K562 (cell line): ENCODE results near the gene SAMM50. TPM values are rescaled to one million over a fixed set of nuclear protein-coding genes. Genes with fewer than 3 reads are reported as not detected.
A peak's percentile ranks its signal among the peaks of the same experiment; 100 is the strongest.

Experiments
- ESRRA ChIP-seq: fragments of 450-650 bp; IDR thresholded peaks from 2 replicates; pipeline ENCODE4 v1.6.1; 2014; ENCODE audit warnings: low read depth, mild to moderate bottlenecking, moderate library complexity, borderline replicate concordance
- FIP1L1 ChIP-seq: fragments of 200-400 bp; formaldehyde crosslinking; IDR thresholded peaks from 2 replicates; pipeline ENCODE4 v1.6.1; 2018; ENCODE audit warnings: mild to moderate bottlenecking, low read depth, low read length; ENCODE audit not compliant: poor library complexity, severe bottlenecking
- FOXP1 ChIP-seq: sonication (generic); formaldehyde crosslinking; IDR thresholded peaks from 2 replicates; pipeline ENCODE4 v1.8.0; 2022; ENCODE audit warnings: mild to moderate bottlenecking, missing genetic modification reagents
- GTF2A2 ChIP-seq: IDR thresholded peaks from 2 replicates; pipeline ENCODE4 v1.6.1; 2016; ENCODE audit warnings: mild to moderate bottlenecking, missing genetic modification characterization, missing compliant biosample characterization
- HDAC1 ChIP-seq, 2 experiments: fragments of 450-650 bp; IDR thresholded peaks; 2 replicates each; pipeline ENCODE4 v1.6.1; 2016 to 2017; ENCODE audit warnings: inconsistent platforms in 1 of 2, mild to moderate bottlenecking in 1 of 2, moderate library complexity in 1 of 2
- HDGF ChIP-seq: fragments of 450-650 bp; IDR thresholded peaks from 2 replicates; pipeline ENCODE4 v1.6.1; 2016
- KDM4B ChIP-seq, 2 experiments: fragments of 450-650 bp in 1 of 2; sonication (generic) in 1 of 2; IDR thresholded peaks; 2 replicates each; pipeline ENCODE4 v1.6.1; 2016 to 2017; ENCODE audit warnings: borderline replicate concordance in 2 of 2, antibody characterized with exemption in 1 of 2, low read depth in 1 of 2, mild to moderate bottlenecking in 1 of 2
- KDM5B ChIP-seq: fragments of 200-600 bp; sonication (generic); IDR thresholded peaks from 2 replicates; pipeline ENCODE4 v1.6.1; 2012; ENCODE audit warnings: low read depth, mild to moderate bottlenecking, moderate library complexity, low read length, control low read depth, inconsistent platforms; ENCODE audit not compliant: insufficient replicate concordance
- NCOR1 ChIP-seq: fragments of 450-650 bp; IDR thresholded peaks from 2 replicates; pipeline ENCODE4 v1.6.1; 2016; ENCODE audit warnings: mild to moderate bottlenecking, moderate library complexity
- POLR2H ChIP-seq: IDR thresholded peaks from 2 replicates; pipeline ENCODE4 v1.6.1; 2016; ENCODE audit warnings: missing genetic modification characterization, low read depth, mild to moderate bottlenecking, control low read depth, missing compliant biosample characterization, moderate library complexity
- RBFOX2 ChIP-seq: fragments of 200-400 bp; formaldehyde crosslinking; IDR thresholded peaks from 2 replicates; pipeline ENCODE4 v1.6.1; 2017; ENCODE audit warnings: low read depth, mild to moderate bottlenecking, low read length, moderate library complexity
- RNF2 ChIP-seq: sonication (generic); IDR thresholded peaks from 2 replicates; pipeline ENCODE4 v1.6.1; 2016
- ZFP1 ChIP-seq: fragments of 450-650 bp; formaldehyde crosslinking; IDR thresholded peaks from 2 replicates; pipeline ENCODE4 v1.4.0; 2020; ENCODE audit warnings: mild to moderate bottlenecking, mixed read lengths
- ZNF239 ChIP-seq: fragments of 250-450 bp; sonication (Bioruptor Pico); IDR thresholded peaks from 2 replicates; pipeline ENCODE4 v1.4.0; 2020; ENCODE audit warnings: mild to moderate bottlenecking
- ZNF263 ChIP-seq: sonication (generic); formaldehyde crosslinking; IDR thresholded peaks from 2 replicates; pipeline ENCODE4 v1.8.0; 2022; ENCODE audit warnings: mild to moderate bottlenecking, missing genetic modification reagents, borderline replicate concordance
- ZNF589 ChIP-seq: fragments of 200-800 bp; sonication (Bioruptor generic); IDR thresholded peaks from 2 replicates; pipeline ENCODE4 v1.6.1; 2016; ENCODE audit warnings: low read depth, missing genetic modification characterization, missing compliant biosample characterization
- ZNF77 ChIP-seq: fragments of 250-450 bp; sonication (Bioruptor Pico); IDR thresholded peaks from 2 replicates; pipeline ENCODE4 v1.5.0; 2020
- polyA plus RNA-seq, 8 experiments: library from polyadenylated mRNA; depleted of rRNA in 4 of 8; stranded (reverse) in 5 of 8; unstranded in 3 of 8; fragments of >200 nt; fragmentation: Nextera tagmentation in 2 of 8; fragmentation: Illumina TruSeq in 1 of 8; extraction: Ambion mirVana in 2 of 8; extraction: Trizol in 1 of 8; gene quantifications; 2 replicates each; pipeline versions ENCODE4 v1.2.1 to v1.2.3, GENCODE V29; 2011 to 2014; ENCODE audit warnings: inconsistent platforms in 1 of 8, missing spikeins in 1 of 8
- total RNA-seq, 7 experiments: library from RNA; depleted of rRNA in 6 of 7; stranded (reverse); fragments of >200 nt in 6 of 7; fragmentation: Illumina TruSeq in 2 of 7; extraction: Trizol in 2 of 7; gene quantifications; 2 replicates each; pipeline versions ENCODE4 v1.2.1 to v1.2.3, GENCODE V29; 2011 to 2021; ENCODE audit warnings: low replicate concordance in 1 of 7
- TF ChIP-seq, protein P1 (sequence below), 2 experiments: fragments of 450-650 bp in 1 of 2; sonication (generic) in 1 of 2; formaldehyde crosslinking in 1 of 2; IDR thresholded peaks in 1 of 2; conservative IDR thresholded peaks in 1 of 2; 2 replicates each; pipeline versions ENCODE4 v1.6.1 to v1.8.1; 2016 to 2023; ENCODE audit warnings: mild to moderate bottlenecking in 2 of 2, moderate library complexity in 2 of 2, inconsistent platforms in 1 of 2, missing genetic modification reagents in 1 of 2
- TF ChIP-seq, protein P2 (sequence below): fragments of 250-450 bp; sonication (Bioruptor Pico); IDR thresholded peaks from 2 replicates; pipeline ENCODE4 v1.8.0; 2022; ENCODE audit warnings: inconsistent platforms, mild to moderate bottlenecking, moderate library complexity, borderline replicate concordance
- TF ChIP-seq, protein P3 (sequence below), 3 experiments: IDR thresholded peaks in 2 of 3; conservative IDR thresholded peaks in 1 of 3; 2 replicates each; pipeline ENCODE4 v1.5.1; 2011 to 2012; ENCODE audit warnings: low read length in 3 of 3, mild to moderate bottlenecking in 3 of 3, control low read depth in 2 of 3, improper control_type of control experiment in 1 of 3, inconsistent platforms in 1 of 3, low read depth in 1 of 3, mixed read lengths in 1 of 3, moderate library complexity in 1 of 3; ENCODE audit not compliant: insufficient read depth in 2 of 3

Gene SAMM50
- total and polyA plus RNA-seq, 9 of the 15 experiments (the other 6 are each of a cell fraction or from before 2014, with no cell fraction given), result 14.6 to 49.3 (median 38.1) TPM

DNA sequence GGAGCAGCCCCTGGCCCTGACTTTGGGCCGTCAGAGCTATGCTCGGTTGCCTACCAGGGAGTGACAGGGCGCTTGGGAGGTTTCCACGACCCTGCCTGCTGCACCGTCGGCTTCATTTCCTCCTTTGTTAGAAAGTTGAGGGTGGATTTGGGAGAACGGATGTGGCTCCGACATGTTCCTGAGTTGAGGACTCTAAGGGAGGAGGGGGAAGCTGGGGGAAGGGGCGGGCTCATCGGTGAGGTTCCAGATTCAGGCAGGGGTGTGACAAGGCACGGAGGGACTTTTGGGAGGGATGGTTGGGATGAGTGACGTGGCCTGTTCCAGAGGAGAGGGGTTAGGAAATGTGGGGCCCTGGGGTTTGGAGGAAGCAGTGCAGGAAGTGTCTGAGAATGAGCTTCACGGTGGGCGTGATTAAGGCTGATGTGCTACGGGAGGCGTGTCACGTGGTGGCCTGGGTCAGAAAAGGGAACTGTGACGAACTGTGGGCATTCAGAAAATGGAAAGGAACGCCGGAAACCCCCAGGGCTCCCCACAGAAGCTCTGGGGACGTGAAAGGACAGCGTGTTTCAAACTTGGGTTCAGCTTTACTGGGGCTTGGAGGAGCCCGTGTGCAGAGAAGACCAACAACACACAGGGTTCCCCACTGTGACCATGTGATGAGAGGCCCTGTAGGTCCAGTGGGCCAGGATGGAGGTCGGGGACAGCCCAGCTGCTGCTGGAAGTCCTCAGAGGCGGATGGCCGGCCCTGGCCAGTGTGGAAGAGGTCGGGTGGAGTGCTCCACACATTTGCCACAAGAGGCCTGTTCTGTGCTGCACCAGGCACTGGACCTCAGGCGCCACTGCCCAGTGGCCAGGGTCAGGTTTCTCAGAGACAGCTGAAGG lies 71.6 kb downstream of the SAMM50 start (continued):
- TF ChIP-seq HDAC1 (IDR thresholded peaks at IDR 0.05) (0 out of 4 replicates have a peak, but pooled peaks of 1 of the 2 experiments have one; percentile 10), KDM4B (IDR thresholded peaks at IDR 0.05; ENCODE audit: borderline replicate concordance in 2 of 2, low read depth in 1 of 2) (no peak), ESRRA (no peak), RBFOX2 (peak; percentile 62), POLR2H (tag) (0 out of 2 replicates have a peak, but pooled peaks have one; percentile 27), ZFP1 (CRISPR knock-in tag) (no peak), RNF2 (no peak), FOXP1 (CRISPR knock-in tag) (no peak), ZNF263 (peak; percentile 79), KDM5B (peak; percentile 44), ZNF77 (CRISPR knock-in tag) (no peak), FIP1L1 (no peak), ZNF239 (no peak), GTF2A2 (tag) (no peak), NCOR1 (no peak), HDGF (no peak), ZNF589 (CRISPR knock-in tag) (peak; percentile 66; the same call in 1 of the 2 replicates)
- TF ChIP-seq, protein P1, sequence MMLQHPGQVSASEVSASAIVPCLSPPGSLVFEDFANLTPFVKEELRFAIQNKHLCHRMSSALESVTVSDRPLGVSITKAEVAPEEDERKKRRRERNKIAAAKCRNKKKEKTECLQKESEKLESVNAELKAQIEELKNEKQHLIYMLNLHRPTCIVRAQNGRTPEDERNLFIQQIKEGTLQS (IDR thresholded peaks at IDR 0.05), result peak; percentile 13; the same call in 1 of the 2 replicates
- TF ChIP-seq, protein P1 (CRISPR knock-in tag; conservative IDR thresholded peaks at IDR 0.05), result no peak
- TF ChIP-seq, protein P2, sequence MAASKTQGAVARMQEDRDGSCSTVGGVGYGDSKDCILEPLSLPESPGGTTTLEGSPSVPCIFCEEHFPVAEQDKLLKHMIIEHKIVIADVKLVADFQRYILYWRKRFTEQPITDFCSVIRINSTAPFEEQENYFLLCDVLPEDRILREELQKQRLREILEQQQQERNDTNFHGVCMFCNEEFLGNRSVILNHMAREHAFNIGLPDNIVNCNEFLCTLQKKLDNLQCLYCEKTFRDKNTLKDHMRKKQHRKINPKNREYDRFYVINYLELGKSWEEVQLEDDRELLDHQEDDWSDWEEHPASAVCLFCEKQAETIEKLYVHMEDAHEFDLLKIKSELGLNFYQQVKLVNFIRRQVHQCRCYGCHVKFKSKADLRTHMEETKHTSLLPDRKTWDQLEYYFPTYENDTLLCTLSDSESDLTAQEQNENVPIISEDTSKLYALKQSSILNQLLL (CRISPR knock-in tag), result no peak
- TF ChIP-seq, protein P3, sequence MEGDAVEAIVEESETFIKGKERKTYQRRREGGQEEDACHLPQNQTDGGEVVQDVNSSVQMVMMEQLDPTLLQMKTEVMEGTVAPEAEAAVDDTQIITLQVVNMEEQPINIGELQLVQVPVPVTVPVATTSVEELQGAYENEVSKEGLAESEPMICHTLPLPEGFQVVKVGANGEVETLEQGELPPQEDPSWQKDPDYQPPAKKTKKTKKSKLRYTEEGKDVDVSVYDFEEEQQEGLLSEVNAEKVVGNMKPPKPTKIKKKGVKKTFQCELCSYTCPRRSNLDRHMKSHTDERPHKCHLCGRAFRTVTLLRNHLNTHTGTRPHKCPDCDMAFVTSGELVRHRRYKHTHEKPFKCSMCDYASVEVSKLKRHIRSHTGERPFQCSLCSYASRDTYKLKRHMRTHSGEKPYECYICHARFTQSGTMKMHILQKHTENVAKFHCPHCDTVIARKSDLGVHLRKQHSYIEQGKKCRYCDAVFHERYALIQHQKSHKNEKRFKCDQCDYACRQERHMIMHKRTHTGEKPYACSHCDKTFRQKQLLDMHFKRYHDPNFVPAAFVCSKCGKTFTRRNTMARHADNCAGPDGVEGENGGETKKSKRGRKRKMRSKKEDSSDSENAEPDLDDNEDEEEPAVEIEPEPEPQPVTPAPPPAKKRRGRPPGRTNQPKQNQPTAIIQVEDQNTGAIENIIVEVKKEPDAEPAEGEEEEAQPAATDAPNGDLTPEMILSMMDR (IDR thresholded peaks at IDR 0.05 in 2 of 3, conservative IDR thresholded peaks at IDR 0.05 in 1 of 3; ENCODE audit: insufficient read depth in 2 of 3, low read depth in 1 of 3, low read length in 3 of 3), result no peak
